ENCODE results near the gene CES1.
"Not testable (repeated sequence)": the region's sequence is repeated elsewhere in the genome, so short reads cannot be mapped to it uniquely, and the experiment has no call there.

CES1 gene

GRCh38 chr16:55830658-55831294, 2.1 kb downstream of the CES1 start:
- DNase-seq, result no peak

DNA sequence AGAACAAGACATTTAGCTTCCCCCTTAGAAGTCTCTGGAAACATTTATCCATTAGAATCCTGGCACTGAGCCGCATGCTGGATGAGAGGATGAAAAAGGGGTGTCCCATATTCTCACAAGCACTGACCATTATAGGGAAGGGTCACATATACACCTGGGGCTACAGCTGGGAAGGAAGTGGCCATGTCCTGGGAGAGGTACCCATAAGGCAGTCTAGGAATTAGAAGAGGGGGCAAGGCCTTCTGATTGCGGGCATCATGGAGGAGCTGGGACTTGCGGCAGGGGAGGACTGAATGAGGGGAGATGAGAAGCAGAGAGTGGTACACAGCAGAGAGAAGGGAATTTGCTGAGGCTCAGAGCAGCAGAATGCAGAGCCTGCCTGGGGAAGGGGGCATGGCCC, 3.7 kb downstream of the CES1 start:
- not testable (repeated sequence) for DNase-seq

DNA sequence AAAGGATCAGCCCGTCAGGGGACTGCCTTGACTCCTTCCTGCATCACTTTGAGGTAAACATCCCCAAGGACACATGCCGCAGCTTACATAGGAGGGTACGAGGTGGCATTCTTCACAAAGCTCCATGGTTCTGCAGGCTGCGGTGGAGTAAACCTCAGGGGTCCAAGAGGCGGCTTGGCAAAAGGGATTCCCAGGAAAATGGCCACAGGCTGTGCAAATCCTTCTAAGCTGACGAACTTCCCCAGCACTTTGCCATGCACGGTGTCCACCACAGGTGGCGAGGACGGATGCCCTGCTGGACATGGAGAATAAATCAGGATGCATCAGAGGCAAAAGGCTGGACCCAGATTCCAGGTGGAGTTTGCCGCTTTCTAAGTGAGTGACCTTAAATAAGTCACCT, 4.2 kb downstream of the CES1 start:
- DNase-seq, result no peak

DNA sequence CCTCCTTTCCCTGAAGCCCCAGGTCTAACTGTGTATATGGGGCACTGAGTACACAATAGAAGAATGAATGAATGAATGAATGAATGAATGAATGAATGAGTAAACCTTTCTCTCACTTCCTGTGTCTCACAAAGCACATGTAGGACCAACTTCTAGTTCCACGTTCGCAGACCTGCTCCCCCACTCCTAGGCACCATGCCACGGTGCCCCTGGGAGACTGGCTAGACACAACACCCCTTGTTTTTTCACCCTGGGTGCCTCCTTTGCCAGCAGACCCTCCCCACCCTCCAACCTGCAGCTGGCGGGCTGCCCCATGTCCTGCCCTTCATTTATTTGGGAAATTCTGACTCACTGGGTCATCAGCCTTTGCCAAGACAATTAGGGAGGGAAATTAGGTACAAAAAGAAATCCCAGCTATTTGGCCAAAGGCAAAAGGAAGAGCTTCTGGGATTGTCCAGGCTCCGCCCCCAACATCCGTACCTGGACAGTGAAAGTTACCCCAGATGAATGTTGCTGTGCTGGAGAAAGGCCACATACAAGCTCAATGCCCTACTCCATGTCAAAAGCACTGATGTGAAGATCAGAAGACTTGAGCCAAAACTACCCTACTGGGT, 7.7 kb downstream of the CES1 start:
- no peak for DNase-seq

GRCh38 chr16:55824473-55825000, 8.4 kb downstream of the CES1 start:
- no peak for DNase-seq

DNA sequence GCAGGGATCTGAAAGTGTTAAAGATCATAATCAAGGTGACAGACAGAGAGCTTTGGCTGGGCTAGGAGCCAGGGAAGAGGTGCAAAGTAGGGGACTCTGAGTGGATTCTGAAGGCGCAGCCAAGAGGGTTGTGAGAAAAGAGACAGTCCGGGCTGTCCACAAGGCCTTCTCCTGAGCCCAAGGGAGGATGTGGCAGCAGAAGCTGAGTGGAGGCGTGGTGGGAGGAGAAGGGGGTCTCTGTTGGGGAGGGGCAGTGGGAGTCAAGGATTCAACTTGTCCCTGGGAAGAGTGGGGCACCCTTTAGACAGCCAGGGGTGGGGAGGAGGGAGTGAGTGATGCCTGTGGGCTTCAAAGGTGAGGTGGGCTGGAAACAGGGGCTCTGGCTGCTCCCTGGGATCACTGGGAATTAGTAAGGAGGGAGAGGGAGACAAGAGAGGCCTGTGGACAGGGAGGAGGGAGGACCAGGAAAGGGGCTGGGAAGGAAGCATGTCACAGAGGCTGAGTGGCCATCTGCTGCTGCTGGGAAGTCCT, 10.6 kb downstream of the CES1 start:
- no peak for DNase-seq

DNA sequence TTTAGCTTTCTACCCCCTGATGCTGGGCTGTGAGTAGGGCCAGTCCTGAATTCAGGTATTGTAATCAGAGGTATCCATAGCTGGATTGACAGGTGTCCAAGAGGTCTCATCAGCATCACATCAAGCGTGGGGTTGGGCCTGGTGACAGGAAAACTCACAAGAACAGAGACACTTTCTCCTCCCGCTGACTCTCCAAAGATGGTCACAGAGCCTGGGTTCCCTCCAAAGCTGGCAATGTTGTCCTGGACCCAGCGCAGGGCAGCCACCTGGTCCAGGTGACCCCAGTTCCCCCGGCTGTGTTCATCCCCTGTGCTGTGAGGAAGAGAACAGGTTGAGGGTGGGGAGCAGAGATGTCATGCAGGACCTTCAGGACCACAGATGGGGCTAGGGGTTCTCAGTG, 11.7 kb downstream of the CES1 start:
- DNase-seq, result no peak

GRCh38 chr16:55820615-55821014, 12.3 kb downstream of the CES1 start:
- no peak for DNase-seq

- DNase-seq, result no peak
Observed at GRCh38 chr16:55817236-55817912, 15.5 kb downstream of the CES1 start.

DNA sequence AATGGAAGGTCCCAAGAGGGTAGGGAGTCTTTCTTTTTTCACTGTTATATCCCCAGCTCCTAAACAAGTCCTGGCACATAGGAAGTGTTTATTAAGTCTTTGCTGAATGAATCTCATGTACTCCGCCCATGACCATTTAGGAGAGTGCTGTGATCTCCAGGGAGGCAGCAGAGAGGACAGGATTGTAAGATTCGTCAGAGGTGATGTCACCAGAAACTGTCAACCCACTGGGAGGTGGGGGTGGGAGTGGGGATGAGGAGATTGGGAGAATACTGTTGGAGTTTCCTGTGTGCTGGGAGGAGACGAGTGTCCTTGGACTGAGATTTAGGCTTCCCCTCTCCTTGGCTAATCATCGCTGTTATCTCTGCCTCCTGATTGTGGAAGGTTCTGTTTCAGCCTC, 16.7 kb downstream of the CES1 start:
- not testable (repeated sequence) for DNase-seq

- DNase-seq, result no peak
Observed at GRCh38 chr16:55815320-55815719, 17.6 kb downstream of the CES1 start.

DNA sequence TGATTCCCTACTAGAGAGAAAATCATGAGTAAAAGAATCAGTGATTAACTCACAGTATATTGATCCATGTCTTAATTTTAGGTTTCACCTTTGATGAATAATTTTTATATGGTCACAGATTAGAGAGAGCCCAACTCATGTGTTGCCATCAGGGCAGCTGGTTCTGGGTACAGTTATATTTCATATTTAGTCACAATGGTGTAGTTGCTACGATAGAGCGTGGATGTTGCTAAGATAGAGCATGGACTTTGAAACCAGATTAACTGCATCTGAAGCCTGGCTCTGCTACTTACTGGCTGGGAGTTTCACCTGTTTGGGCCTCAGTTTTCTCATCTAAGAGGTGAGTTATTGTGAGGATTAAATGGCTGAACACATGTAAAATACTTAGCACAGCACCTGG, 18.7 kb downstream of the CES1 start:
- not testable (repeated sequence) for DNase-seq

DNA sequence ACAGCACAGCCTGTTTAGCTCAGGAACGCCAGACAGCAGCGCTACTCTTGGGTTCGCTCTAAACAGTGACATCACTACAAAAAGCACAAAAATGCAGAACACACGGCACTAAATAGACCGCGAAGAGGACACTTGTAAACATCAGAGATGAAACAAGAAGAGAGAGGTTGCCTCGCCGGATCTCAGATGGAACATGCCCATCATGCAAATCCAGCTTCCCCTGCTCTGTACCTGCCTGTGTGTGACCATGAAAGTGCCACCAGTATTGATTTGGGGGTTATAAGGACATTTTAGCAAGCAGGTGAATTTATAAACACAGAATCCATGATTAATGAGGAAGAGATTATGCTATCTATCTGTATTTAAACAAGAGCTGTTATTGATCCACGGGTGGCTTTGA, 19.2 kb downstream of the CES1 start:
- not testable (repeated sequence) for DNase-seq

DNA sequence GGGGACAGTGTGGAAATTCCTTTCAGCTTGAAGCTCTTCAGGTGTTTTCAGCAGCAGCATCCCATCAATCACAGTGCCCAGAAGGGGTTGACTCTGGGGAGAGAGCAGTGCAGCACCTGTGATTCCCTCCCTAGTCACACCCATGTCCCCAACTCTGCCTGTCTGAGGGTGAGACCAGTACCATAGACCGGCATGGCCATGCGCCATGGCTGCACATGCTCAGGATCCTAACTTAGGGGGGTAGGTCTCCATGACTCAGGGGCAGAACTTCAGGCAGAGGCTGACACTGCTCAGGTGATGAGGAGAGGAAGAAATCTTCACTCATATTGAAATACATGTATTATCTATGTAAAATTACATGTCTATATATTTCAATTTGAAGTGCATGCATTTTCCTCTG, 19.9 kb downstream of the CES1 start:
- DNase-seq, result no peak

- DNase-seq, result no peak
Observed at GRCh38 chr16:55811811-55812210, 21.1 kb downstream of the CES1 start.

DNA sequence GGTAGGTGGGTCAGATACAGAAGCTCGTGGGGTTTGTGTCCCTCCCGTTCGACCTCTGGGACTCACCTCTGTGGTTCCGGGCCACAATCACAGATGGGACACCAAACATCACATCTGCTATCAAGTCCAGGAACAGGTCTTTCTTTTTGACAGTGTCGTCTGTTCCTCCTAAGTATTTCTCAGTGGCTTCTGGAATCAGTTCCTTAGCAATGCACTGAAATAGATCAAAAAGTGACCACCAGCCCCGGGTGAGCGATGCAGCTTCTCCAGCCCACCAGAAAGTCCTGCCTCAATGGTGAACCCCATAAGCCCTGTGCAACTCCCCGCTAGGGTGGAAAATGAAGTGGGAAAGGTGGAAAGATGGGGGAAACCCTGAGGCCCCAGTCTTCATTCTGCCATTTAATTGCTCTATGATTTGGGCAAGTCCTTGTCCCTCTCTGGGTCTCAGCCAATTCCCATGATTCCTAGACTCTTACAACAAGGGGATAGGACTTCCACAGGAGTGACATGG, 22.4 kb downstream of the CES1 start:
- no peak for DNase-seq

DNA sequence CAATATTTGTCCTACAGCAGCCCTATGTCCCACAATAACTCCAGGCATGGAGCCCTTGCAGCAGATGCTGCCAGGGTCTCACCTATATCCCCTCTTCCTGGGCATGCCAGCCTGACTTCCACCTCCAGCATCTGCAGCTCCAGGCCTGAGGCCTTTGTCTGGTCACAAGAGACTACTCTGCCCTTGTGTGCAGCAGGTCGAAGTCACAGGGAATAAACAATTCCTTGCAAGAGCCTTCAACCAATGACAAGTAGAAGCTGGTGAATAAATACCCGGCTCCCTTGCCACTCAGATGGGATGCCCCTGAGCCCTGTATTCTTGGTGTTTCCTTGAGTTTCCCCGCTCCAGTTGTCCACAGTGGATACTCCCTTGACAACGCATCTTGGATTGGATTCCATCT, 23.0 kb downstream of the CES1 start:
- no peak for DNase-seq

DNA sequence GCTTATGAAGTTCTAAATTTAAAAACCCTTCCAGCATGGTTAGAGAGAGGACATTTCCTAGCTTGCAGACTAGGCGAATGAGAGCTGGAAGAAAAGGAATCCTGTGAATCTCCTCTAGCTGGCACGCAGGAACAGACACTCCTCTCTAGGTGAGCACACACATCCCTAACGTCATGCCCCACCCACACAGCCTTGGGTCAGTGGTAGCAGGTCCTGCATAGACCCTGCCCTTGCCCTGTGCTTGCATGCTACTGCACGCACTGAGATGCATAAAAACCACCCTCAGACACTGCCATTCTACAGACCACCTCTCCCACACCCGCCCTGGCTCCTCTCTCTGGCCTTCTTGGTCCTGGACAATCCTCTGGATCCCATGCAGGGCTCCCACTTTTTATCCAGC, 23.5 kb downstream of the CES1 start:
- no peak for DNase-seq

- DNase-seq, result not testable (repeated sequence)
Observed at GRCh38 chr16:55808286-55808685, 24.6 kb downstream of the CES1 start.

DNA sequence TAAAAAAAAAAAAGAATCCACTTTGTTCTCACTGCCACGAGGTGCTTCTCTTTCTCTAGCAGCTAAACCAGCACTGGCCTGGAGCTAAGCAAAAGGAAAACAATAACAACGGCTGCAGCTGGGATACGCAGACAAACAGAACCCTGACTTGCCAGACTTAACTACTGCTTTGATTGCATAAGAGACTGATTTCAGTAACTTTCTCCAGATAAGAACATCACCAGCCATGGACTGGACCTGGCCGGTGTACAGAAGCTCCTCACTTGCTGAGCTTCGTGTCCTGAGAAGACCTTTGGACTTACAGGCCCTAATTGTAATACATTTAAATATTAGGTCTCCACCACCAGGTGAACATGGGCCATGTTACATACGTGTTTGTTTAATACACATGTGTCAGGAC, 27.8 kb downstream of the CES1 start:
- DNase-seq, result not testable (repeated sequence)

GRCh38 chr16:55803681-55804080, 29.2 kb downstream of the CES1 start:
- not testable (repeated sequence) for DNase-seq

- not testable (repeated sequence) for DNase-seq
Observed at GRCh38 chr16:55792934-55793374, 39.9 kb downstream of the CES1 start.

DNA sequence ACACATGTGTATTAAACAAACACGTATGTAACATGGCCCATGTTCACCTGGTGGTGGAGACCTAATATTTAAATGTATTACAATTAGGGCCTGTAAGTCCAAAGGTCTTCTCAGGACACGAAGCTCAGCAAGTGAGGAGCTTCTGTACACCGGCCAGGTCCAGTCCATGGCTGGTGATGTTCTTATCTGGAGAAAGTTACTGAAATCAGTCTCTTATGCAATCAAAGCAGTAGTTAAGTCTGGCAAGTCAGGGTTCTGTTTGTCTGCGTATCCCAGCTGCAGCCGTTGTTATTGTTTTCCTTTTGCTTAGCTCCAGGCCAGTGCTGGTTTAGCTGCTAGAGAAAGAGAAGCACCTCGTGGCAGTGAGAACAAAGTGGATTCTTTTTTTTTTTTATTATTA, 41.4 kb downstream of the CES1 start:
- not testable (repeated sequence) for DNase-seq

DNA sequence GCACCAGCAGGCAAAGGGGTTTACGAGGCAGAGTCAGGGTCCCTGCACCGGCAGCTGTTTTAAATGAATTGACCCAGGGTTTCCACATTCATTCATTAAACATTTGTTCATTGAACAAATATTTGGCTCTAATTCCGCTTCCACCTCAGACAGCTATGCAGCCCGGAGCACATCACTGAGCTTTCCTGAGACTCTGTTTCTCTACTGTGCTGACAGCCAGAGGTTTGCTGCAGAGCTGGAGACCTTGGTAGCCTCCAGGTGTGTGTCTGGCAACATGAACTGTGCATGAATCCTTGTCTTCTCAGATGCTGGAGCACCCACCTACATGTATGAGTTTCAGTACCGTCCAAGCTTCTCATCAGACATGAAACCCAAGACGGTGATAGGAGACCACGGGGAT, 42.7 kb downstream of the CES1 start:
- DNase-seq, result not testable (repeated sequence)
